ENCODE results near the gene THRB. TPM values are rescaled to one million over a fixed set of nuclear protein-coding genes. Genes with fewer than 3 reads are reported as not detected.

The THRB gene
- total and polyA plus RNA-seq, 8 donors = 10.1 to 18.6 (median 15.1) TPM

DNA sequence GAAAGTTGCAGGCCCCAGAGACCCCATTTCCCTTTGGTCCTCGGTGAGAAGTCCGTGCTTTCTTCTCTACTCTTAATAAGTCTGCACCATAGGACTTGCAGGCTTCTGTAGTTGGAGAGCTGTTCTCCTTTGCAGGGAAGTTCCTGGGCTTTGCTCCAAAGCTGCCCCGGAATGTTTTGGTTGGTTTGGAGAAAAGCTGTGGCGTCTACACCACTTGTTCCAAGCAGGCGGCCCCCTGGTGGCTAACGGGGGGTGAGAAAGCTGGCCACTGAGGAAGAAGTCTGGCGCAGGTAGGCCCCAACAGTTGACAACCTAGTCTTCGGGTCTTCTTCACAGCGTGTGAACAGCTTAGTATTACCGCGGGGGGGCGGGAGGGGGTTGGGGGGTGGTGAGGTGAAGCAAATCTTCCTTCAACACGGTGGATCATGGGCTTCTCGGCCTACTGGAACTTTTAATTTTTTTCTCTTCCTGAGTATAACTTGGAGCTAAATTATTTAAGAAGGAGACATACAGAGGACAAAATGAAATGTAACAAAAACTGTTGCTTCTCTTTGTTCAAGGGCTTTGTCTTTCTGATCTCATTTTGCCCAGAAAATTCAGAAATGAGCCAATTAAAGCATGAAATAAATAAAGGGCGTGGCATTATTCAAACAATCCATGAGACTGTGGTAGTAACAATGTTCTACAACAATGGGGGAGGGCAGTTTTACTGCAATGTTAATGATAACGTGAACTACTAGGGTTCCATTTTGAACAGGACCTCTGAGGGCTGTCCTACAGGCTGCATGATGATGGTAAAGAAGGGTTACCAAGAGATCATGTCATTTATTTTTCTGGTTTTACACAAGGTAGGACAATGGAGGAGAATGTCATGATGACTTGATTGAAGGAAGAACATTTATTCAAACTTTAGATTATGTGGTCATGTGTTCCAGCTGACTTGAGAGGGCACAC is 2.2 kb upstream of the THRB start:
- no peaks in the 10 kb centered on the region for H3K36me3 ChIP-seq
- no peaks in the 10 kb centered on the region for H3K9me3 ChIP-seq
- ATAC-seq (peak; percentile 14), DNase-seq (peak in 3 of 4 donors; percentile 60 to 77 (median 66))
- no peak overlapping the region for H3K4me3 ChIP-seq
- peaks cover 0 to 14% of the 10 kb centered on the region in 2 donors for H3K4me1 ChIP-seq
- H3K27ac ChIP-seq = no peak overlapping the region
- intact Hi-C loops (cut with DNase I) = loop anchor here in 1 of 2 donors (10.0 kb wide), 1 partner anchor 232 kb away; no protein-coding TSS in a partner anchor
- TF ChIP-seq, protein P1, sequence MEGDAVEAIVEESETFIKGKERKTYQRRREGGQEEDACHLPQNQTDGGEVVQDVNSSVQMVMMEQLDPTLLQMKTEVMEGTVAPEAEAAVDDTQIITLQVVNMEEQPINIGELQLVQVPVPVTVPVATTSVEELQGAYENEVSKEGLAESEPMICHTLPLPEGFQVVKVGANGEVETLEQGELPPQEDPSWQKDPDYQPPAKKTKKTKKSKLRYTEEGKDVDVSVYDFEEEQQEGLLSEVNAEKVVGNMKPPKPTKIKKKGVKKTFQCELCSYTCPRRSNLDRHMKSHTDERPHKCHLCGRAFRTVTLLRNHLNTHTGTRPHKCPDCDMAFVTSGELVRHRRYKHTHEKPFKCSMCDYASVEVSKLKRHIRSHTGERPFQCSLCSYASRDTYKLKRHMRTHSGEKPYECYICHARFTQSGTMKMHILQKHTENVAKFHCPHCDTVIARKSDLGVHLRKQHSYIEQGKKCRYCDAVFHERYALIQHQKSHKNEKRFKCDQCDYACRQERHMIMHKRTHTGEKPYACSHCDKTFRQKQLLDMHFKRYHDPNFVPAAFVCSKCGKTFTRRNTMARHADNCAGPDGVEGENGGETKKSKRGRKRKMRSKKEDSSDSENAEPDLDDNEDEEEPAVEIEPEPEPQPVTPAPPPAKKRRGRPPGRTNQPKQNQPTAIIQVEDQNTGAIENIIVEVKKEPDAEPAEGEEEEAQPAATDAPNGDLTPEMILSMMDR (IDR thresholded peaks at IDR 0.05) = peak in 1 of 2 donors; percentile 29
- H3K27me3 ChIP-seq = peaks cover 0 to 41% of the 10 kb centered on the region in 2 donors

DNA sequence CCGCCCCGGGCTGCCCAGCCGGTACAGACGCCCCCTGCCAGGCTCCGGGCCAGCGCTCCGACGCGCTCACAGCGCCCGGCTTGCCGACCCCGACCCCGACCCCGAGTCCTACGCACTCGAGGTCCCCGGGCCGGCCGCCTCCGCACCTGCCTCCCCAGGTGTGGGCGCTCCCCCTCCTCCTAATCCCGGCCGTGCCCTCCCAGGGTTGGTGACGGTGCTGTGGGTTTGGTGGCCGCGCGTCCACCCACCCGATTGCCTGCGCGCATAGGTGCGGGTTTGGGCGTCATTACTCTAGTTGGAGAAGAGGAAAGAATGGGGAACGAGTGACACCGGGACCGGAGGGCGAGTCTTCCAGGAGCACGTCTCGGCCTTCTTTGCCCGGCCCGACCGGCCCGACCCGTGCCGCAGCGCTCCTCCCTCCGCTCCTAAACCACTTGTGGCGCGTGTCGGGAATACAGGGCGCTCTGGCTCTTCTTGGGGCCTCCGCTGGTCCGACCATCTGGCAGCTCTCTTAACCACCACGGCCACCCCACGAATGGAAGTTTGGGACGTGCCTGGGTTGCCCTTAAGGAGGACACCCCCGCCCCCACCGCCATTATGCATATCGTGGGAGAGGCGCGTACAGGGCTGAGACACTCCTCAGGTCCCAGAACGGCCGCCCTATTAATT is 810 bp upstream of the THRB start:
- TF ChIP-seq, protein P1 (IDR thresholded peaks at IDR 0.05) = no peak
- intact Hi-C loops (cut with DNase I) = loop anchor here in 1 of 2 donors (10.0 kb wide), 1 partner anchor 231 kb away; no protein-coding TSS in a partner anchor
- peak overlapping the region; percentile 59 to 62 for H3K4me3 ChIP-seq
- no peaks in the 10 kb centered on the region for H3K9me3 ChIP-seq
- peaks cover 0 to 44% of the 10 kb centered on the region in 2 donors for H3K27me3 ChIP-seq
- DNase-seq (peak; percentile 56 to 85 (median 56)), ATAC-seq (peak; percentile 62)
- no peaks in the 10 kb centered on the region for H3K36me3 ChIP-seq
- peak overlapping the region; percentile 87 to 89 for H3K27ac ChIP-seq
- H3K4me1 ChIP-seq = peaks cover 0 to 14% of the 10 kb centered on the region in 2 donors

DNA sequence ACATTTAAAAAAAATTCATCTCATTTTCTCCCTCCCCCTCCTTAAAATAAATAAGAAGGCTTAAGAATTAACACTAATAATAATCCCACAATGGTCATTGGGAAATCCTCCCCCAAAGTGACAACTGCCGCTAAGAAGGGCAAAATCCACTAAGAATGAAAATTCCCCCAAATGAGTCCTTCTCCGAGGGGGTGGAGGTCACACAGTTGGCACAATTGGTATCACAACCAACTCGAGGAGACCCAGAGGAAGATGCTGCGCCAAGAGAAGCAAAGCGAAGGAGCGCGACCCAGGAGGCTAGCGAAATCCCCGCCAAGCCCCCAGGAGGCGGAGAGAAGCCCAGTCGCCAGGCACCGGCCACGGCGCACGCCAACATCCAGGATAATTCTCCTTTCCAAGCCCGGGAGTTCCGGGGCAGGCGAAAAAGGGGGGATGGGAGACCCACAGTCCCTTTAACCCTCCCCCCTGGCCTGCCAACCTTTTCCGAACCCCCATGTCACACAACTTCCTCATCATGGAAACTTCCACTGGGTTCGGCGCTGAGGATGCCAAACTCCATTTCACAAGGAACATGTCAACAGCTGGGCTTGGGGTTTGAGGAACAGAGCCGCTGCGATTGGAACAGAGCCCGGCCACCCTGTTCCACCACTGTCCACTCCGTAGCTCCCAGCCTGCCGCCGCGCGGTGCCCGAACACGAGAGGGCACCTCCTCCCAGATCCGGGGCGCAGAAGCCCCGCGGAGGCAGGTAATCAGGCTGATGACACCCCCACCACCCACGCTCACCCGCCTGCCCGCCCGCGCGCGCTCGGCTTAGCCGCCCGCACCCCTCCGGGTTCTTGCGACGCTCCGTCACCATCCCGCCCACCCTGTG is 668 bp downstream of the THRB start:
- peak; percentile 66 to 86 (median 76) for DNase-seq
- H3K9me3 ChIP-seq = no peaks in the 10 kb centered on the region
- peaks cover 0 to 44% of the 10 kb centered on the region in 2 donors for H3K27me3 ChIP-seq

DNA sequence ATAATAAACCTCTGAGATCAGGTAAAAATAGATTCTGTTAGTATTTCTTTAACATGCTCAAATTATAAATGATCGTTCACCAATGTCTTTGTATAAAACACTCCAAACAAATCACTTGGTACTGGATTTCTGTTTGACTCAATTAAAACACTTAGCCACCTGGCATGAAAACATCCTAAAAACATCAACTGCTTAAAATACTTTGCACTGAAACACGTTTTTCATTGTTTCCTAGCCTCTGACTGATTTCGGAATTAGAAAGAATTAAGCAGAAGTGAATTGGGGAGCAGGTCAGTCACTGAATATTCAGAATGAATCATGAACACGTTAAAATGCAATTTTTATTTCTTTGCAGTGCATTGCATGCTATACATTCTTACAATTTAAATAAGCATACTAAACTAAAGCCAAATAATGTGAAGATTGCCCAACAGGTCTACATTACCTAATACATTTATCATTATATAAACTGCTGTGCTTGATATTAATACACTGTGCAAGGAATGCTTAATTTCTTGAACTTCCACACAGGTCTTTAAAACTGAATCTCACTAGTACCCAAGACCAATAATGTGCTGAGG is 1.6 kb downstream of the THRB start:
- ATAC-seq = no peak
- Histone ChIP-seq H3K27me3 (peaks cover 0 to 44% of the 10 kb centered on the region in 2 donors), H3K9me3 (no peaks in the 10 kb centered on the region), H3K36me3 (no peaks in the 10 kb centered on the region), H3K27ac (no peak overlapping the region), H3K4me3 (peak overlapping the region; percentile 59 to 62), H3K4me1 (peaks cover 5 to 14% of the 10 kb centered on the region in 2 donors)
- no peak for DNase-seq
- intact Hi-C loops (cut with DNase I) = loop anchor here in 1 of 2 donors (10.0 kb wide), 1 partner anchor 228 kb away; no protein-coding TSS in a partner anchor
- TF ChIP-seq, protein P1 (IDR thresholded peaks at IDR 0.05) = no peak

More for the DNA sequence above, 668 bp downstream of the THRB start:
- TF ChIP-seq, protein P1 (IDR thresholded peaks at IDR 0.05) = no peak
- H3K4me1 ChIP-seq = peaks cover 5 to 14% of the 10 kb centered on the region in 2 donors
- no peaks in the 10 kb centered on the region for H3K36me3 ChIP-seq
- H3K27ac ChIP-seq = peak overlapping the region; percentile 87 to 89
- intact Hi-C loops (cut with DNase I) = loop anchor here in 1 of 2 donors (10.0 kb wide), 1 partner anchor 229 kb away; no protein-coding TSS in a partner anchor
- peak; percentile 54 for ATAC-seq
- peak overlapping the region; percentile 59 to 62 for H3K4me3 ChIP-seq

All from left lung (tissue), 10 donors.